ENCODE results near the gene CD109. TPM values are rescaled to one million over a fixed set of nuclear protein-coding genes. Genes with fewer than 3 reads are reported as not detected.
"Not testable (repeated sequence)": the region's sequence is repeated elsewhere in the genome, so short reads cannot be mapped to it uniquely, and the experiment has no call there.

CD109 gene
- total RNA-seq, 1 experiment from 2014 or later = 8.7 TPM

- Histone ChIP-seq H3K36me3 (ENCODE audit: insufficient read depth, low read length, poor library complexity, severe bottlenecking) (no peaks in the 10 kb centered on the region), H3K4me3 (ENCODE audit: low read depth, low read length, poor library complexity, severe bottlenecking) (no peak overlapping the region), H3K9me3 (ENCODE audit: low read depth, low read length, poor library complexity, severe bottlenecking) (no peaks in the 10 kb centered on the region), H3K27me3 (replicated peaks; ENCODE audit: insufficient read depth, low read depth, low read length, poor library complexity) (no peaks in the 10 kb centered on the region), H3K4me1 (ENCODE audit: insufficient read depth, low read length, poor library complexity, severe bottlenecking) (peaks cover 13% of the 10 kb centered on the region), H3K27ac (ENCODE audit: low read depth, low read length, poor library complexity, severe bottlenecking) (no peak overlapping the region)
- TF ChIP-seq, protein P1, sequence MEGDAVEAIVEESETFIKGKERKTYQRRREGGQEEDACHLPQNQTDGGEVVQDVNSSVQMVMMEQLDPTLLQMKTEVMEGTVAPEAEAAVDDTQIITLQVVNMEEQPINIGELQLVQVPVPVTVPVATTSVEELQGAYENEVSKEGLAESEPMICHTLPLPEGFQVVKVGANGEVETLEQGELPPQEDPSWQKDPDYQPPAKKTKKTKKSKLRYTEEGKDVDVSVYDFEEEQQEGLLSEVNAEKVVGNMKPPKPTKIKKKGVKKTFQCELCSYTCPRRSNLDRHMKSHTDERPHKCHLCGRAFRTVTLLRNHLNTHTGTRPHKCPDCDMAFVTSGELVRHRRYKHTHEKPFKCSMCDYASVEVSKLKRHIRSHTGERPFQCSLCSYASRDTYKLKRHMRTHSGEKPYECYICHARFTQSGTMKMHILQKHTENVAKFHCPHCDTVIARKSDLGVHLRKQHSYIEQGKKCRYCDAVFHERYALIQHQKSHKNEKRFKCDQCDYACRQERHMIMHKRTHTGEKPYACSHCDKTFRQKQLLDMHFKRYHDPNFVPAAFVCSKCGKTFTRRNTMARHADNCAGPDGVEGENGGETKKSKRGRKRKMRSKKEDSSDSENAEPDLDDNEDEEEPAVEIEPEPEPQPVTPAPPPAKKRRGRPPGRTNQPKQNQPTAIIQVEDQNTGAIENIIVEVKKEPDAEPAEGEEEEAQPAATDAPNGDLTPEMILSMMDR (conservative IDR thresholded peaks at IDR 0.05; ENCODE audit: low read depth, low read length) = no peak
- TF ChIP-seq EZH2 (IDR thresholded peaks at IDR 0.05; ENCODE audit: borderline replicate concordance, low read depth, low read length, poor library complexity, severe bottlenecking) = no peak
- CTCF ChIA-PET = no interaction called here
- no TSS peak for BruUV-seq (replicated peaks)
- DNase-seq (ENCODE audit: low spot score) = no peak
- intact Hi-C loops (cut with micrococcal nuclease; ENCODE audit: unreplicated experiment) = no loop called here
- POLR2A ChIA-PET (ENCODE audit: low non-redundant PET) = no interaction called here
Observed at GRCh38 chr6:73801652-73802268, 105.8 kb downstream of the CD109 start.

DNA sequence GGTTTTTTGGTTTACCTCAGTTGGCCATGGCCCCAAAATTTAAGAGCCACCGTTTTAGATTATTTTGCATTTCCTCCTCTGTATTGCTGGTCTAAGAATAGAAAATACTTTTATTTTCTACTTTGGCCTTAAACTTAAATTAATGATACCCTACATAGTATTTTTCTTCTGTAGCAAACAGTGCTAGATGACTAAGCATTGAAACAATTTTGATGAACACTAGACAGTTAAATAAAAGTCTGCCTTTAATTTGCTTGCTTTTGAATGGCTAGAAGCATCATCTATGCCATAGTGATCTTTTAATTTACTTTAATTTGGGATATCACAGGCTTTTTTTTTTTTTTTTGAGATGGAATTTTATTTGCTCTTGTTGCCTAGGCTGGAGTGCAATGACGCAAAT is 106.4 kb downstream of the CD109 start:
- no TSS peak for BruUV-seq (replicated peaks)
- no peak for DNase-seq (ENCODE audit: low spot score)
- CTCF ChIA-PET = no interaction called here

GRCh38 chr6:73803562-73804241 is 107.7 kb downstream of the CD109 start:
- POLR2A ChIA-PET (ENCODE audit: low non-redundant PET) = no interaction called here

More for the DNA sequence above, 106.4 kb downstream of the CD109 start:
- no peaks in the 10 kb centered on the region for H3K27me3 ChIP-seq (replicated peaks; ENCODE audit: insufficient read depth, low read depth, low read length, poor library complexity)
- no peak overlapping the region for H3K4me3 ChIP-seq (ENCODE audit: low read depth, low read length, poor library complexity, severe bottlenecking)
- POLR2A ChIA-PET (ENCODE audit: low non-redundant PET) = no interaction called here
- intact Hi-C loops (cut with micrococcal nuclease; ENCODE audit: unreplicated experiment) = no loop called here
- no peaks in the 10 kb centered on the region for H3K9me3 ChIP-seq (ENCODE audit: low read depth, low read length, poor library complexity, severe bottlenecking)
- H3K4me1 ChIP-seq (ENCODE audit: insufficient read depth, low read length, poor library complexity, severe bottlenecking) = peaks cover 13% of the 10 kb centered on the region
- H3K27ac ChIP-seq (ENCODE audit: low read depth, low read length, poor library complexity, severe bottlenecking) = no peak overlapping the region
- no peaks in the 10 kb centered on the region for H3K36me3 ChIP-seq (ENCODE audit: insufficient read depth, low read length, poor library complexity, severe bottlenecking)
- TF ChIP-seq, protein P1 (conservative IDR thresholded peaks at IDR 0.05; ENCODE audit: low read depth, low read length) = no peak
- TF ChIP-seq EZH2 (IDR thresholded peaks at IDR 0.05; ENCODE audit: borderline replicate concordance, low read depth, low read length, poor library complexity, severe bottlenecking) = no peak

DNA sequence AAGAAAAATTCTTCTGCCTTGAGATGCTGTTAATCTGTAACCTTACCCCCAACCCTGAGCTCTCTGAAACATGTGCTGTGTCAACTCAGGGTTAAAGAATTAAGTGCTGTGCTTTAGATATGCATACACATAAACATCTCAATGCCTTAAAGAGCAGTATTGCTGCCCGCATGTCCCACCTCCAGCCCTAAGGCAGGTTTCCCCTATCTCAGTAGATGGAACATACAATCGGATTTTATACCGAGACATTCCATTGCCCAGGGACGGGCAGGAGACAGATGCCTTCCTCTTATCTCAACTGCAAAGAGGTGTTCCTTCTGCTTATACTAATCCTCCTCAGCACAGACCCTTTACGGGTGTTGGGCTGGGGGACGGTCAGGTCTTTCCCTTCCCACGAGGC is 109.2 kb downstream of the CD109 start:
- H3K27ac ChIP-seq (ENCODE audit: low read depth, low read length, poor library complexity, severe bottlenecking); H3K4me3 ChIP-seq (ENCODE audit: low read depth, low read length, poor library complexity, severe bottlenecking); BruUV-seq (replicated peaks); DNase-seq (ENCODE audit: low spot score); CTCF ChIA-PET; H3K9me3 ChIP-seq (ENCODE audit: low read depth, low read length, poor library complexity, severe bottlenecking); H3K36me3 ChIP-seq (ENCODE audit: insufficient read depth, low read length, poor library complexity, severe bottlenecking); H3K27me3 ChIP-seq (replicated peaks; ENCODE audit: insufficient read depth, low read depth, low read length, poor library complexity); intact Hi-C loops (cut with micrococcal nuclease; ENCODE audit: unreplicated experiment); POLR2A ChIA-PET (ENCODE audit: low non-redundant PET): not testable (repeated sequence)
- peaks cover 13% of the 10 kb centered on the region for H3K4me1 ChIP-seq (ENCODE audit: insufficient read depth, low read length, poor library complexity, severe bottlenecking)

More at GRCh38 chr6:73803562-73804241, 107.7 kb downstream of the CD109 start:
- intact Hi-C loops (cut with micrococcal nuclease; ENCODE audit: unreplicated experiment) = no loop called here
- CTCF ChIA-PET = no interaction called here
- Histone ChIP-seq H3K4me1 (ENCODE audit: insufficient read depth, low read length, poor library complexity, severe bottlenecking) (peaks cover 13% of the 10 kb centered on the region), H3K27ac (ENCODE audit: low read depth, low read length, poor library complexity, severe bottlenecking) (no peak overlapping the region), H3K36me3 (ENCODE audit: insufficient read depth, low read length, poor library complexity, severe bottlenecking) (no peaks in the 10 kb centered on the region), H3K4me3 (ENCODE audit: low read depth, low read length, poor library complexity, severe bottlenecking) (no peak overlapping the region), H3K9me3 (ENCODE audit: low read depth, low read length, poor library complexity, severe bottlenecking) (no peaks in the 10 kb centered on the region), H3K27me3 (replicated peaks; ENCODE audit: insufficient read depth, low read depth, low read length, poor library complexity) (no peaks in the 10 kb centered on the region)
- no TSS peak for BruUV-seq (replicated peaks)
- DNase-seq (ENCODE audit: low spot score) = peak; percentile 84
- no peak for TF ChIP-seq EZH2 (IDR thresholded peaks at IDR 0.05; ENCODE audit: borderline replicate concordance, low read depth, low read length, poor library complexity, severe bottlenecking)
- TF ChIP-seq, protein P1 (conservative IDR thresholded peaks at IDR 0.05; ENCODE audit: low read depth, low read length) = peak; percentile 78

GRCh38 chr6:73805982-73806381 is 110.0 kb downstream of the CD109 start:
- BruUV-seq (replicated peaks); POLR2A ChIA-PET (ENCODE audit: low non-redundant PET); H3K4me3 ChIP-seq (ENCODE audit: low read depth, low read length, poor library complexity, severe bottlenecking); H3K27ac ChIP-seq (ENCODE audit: low read depth, low read length, poor library complexity, severe bottlenecking); H3K27me3 ChIP-seq (replicated peaks; ENCODE audit: insufficient read depth, low read depth, low read length, poor library complexity); H3K9me3 ChIP-seq (ENCODE audit: low read depth, low read length, poor library complexity, severe bottlenecking); intact Hi-C loops (cut with micrococcal nuclease; ENCODE audit: unreplicated experiment); CTCF ChIA-PET; H3K36me3 ChIP-seq (ENCODE audit: insufficient read depth, low read length, poor library complexity, severe bottlenecking); DNase-seq (ENCODE audit: low spot score): not testable (repeated sequence)
- H3K4me1 ChIP-seq (ENCODE audit: insufficient read depth, low read length, poor library complexity, severe bottlenecking) = peaks cover 13% of the 10 kb centered on the region

All from A673 (cell line).